Epithelial cell of esophagus (primary cell): ENCODE results near the gene EXOSC7.

Experiments
- DNase-seq: peaks from one replicate; pipeline ENCODE4 v3.0.0; 2010; ENCODE audit warnings: low read depth
- H3K4me3 ChIP-seq: 2 replicates; pipeline ENCODE4 v1.5.1; 2011; ENCODE audit warnings: mild to moderate bottlenecking, low read length, control low read depth
- TF ChIP-seq, protein P1 (sequence below): IDR thresholded peaks from 2 replicates; pipeline ENCODE4 v1.5.1; 2011; ENCODE audit warnings: low read depth, mild to moderate bottlenecking, low read length, control low read depth, inconsistent platforms; ENCODE audit not compliant: insufficient read depth; ENCODE audit errors: missing control alignments

Gene EXOSC7

DNA sequence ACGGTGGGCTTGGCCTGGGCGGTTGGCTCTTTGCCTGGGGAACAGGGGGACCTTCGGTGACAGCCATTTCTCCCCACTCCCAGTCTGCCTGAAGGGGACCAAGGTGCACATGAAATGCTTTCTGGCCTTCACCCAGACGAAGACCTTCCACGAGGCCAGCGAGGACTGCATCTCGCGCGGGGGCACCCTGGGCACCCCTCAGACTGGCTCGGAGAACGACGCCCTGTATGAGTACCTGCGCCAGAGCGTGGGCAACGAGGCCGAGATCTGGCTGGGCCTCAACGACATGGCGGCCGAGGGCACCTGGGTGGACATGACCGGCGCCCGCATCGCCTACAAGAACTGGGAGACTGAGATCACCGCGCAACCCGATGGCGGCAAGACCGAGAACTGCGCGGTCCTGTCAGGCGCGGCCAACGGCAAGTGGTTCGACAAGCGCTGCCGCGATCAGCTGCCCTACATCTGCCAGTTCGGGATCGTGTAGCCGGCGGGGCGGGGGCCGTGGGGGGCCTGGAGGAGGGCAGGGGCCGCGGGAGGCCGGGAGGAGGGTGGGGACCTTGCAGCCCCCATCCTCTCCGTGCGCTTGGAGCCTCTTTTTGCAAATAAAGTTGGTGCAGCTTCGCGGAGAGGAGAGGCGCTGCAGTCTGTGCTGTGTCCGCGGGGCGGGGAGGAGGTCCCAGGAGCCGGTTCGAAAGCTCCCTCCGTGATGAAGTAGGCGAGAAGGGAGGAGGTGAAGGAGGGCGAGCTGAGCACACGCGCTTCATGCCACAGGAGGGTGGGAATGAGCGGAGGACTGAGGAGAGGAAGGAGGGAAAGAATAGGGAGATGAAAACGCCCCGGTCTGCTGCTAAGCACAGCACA, 59.6 kb downstream of the EXOSC7 start:
- TF ChIP-seq, protein P1, sequence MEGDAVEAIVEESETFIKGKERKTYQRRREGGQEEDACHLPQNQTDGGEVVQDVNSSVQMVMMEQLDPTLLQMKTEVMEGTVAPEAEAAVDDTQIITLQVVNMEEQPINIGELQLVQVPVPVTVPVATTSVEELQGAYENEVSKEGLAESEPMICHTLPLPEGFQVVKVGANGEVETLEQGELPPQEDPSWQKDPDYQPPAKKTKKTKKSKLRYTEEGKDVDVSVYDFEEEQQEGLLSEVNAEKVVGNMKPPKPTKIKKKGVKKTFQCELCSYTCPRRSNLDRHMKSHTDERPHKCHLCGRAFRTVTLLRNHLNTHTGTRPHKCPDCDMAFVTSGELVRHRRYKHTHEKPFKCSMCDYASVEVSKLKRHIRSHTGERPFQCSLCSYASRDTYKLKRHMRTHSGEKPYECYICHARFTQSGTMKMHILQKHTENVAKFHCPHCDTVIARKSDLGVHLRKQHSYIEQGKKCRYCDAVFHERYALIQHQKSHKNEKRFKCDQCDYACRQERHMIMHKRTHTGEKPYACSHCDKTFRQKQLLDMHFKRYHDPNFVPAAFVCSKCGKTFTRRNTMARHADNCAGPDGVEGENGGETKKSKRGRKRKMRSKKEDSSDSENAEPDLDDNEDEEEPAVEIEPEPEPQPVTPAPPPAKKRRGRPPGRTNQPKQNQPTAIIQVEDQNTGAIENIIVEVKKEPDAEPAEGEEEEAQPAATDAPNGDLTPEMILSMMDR: peak; percentile 2
- peak overlapping the region; percentile 34 for H3K4me3 ChIP-seq
- peak; percentile 39 for DNase-seq

DNA sequence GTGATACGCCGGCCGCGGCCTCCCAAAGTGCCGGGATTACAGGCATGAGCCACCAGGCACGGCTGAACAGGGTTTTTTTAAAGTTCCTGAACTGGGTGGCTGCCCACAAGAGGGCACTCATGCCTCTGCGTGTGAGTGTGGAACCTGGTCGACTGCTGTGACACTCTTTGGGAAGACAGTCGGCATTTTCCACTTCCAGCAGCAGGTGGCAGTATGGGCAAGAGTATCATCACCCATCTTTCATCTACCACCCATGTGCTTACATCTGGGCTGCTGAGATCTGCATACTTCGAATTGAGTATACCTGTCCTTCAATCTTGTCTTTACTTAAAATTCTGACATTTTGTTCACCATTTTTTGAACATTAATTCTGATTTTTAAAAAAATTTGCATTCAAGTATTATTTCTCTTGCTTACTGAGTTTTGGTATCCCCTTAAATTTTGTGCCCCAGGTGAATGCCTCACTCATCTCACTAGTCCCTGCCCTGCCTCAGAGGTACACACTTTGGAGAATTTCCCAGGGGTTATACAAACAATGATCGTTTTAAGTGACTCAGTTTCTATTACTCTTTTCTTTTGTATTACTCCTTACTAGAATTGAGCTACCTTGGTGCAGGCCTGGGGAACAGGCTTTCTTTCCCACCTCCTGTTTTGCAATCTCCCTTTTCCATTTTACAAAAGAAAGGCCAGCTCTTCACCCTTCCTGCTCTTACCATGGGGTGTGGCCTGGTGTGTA, 61.8 kb downstream of the EXOSC7 start:
- DNase-seq: peak; percentile 96
- H3K4me3 ChIP-seq: no peak overlapping the region
- TF ChIP-seq, protein P1: peak; percentile 95

DNA sequence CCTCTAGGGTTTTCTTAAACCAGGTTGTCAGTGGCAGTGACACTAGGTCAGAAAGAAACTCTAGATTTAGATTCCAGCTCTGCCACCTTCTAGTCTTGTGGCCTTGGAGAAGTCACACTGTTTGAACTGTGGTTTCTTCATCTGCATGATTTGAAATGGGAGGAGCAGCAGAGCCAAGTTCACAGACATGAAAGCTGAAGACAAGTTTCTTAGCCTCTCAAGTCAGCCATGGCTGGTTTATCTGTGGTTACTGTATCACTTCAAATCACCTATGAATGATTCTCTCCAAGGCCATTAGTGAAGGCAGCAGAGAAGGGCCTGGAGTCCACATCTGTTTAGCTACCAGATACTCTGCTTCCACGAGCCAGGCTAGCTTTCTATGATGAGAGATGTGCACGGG, 65.6 kb downstream of the EXOSC7 start:
- no peak overlapping the region for H3K4me3 ChIP-seq
- TF ChIP-seq, protein P1: no peak
- no peak for DNase-seq

DNA sequence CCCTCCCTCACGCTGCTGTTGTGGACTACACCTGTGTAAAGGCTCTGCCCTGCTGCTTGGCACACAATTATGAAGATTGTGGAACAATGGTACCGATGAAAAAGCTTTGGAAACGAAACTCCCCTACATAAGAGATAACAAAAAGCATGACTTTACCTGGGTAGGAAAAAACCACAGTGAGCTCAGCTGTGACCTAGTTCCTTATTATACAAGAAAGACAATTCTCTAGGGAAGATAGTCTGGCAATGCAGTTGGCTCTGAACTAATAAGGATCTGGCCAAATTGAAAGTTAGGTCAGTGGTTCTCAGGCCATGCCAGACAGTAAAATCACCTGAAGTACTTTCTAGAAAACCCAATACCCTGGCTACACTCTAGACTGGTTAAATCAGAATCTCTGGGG, 66.1 kb downstream of the EXOSC7 start:
- DNase-seq: no peak
- no peak overlapping the region for H3K4me3 ChIP-seq
- TF ChIP-seq, protein P1: no peak

DNA sequence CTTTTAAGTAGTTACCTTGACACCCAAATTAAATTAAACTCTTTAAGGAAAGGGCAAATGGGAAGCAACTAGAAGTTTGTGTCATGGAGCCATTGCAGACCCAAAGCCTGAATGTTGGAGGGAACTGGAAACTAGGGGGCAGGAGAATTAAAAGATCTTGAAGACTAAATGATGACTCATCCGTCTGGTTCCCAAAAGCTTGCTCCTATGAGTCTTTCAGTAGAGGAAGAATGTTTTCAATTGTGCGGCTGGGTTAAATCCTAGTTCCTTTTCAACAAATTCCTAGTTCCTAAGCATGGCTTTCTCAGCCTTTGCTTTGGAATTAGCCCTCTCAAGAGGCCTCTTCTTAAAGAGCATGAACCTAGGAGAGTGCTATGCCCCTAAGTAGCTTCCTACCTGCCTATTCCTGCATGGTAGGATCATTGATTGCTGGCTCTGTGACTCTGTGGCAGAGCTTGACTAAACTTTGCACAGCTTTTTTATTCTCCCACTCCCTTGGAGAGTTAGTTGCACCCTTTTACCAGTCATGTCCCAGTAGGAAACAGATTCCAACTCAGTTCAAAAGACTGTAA, 67.8 kb downstream of the EXOSC7 start:
- H3K4me3 ChIP-seq: no peak overlapping the region
- DNase-seq: peak; percentile 75
- TF ChIP-seq, protein P1: peak; percentile 13

DNA sequence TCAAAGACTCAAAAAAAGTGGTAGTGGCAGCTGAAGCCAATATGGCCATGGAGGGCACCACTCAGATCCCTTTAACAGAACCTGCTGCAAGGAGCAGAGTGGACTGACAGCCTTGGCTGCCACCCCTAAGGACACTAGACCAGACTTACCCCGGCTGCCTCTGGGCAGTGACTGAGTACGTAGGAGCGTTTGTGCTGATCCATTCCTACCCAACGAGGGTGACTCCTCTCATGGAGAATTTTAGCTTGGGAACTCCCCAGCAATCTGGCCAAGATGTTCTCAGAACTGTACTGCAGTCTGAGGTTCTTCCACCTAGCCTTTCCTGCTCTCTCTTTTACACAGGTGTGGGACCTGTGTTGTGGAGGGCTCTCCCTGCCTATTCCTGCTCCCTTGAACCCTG, 72.2 kb downstream of the EXOSC7 start:
- TF ChIP-seq, protein P1: no peak
- no peak overlapping the region for H3K4me3 ChIP-seq
- DNase-seq: peak; percentile 65
